ENCODE results near the gene HOXB1. TPM values are rescaled to one million over a fixed set of nuclear protein-coding genes. Genes with fewer than 3 reads are reported as not detected.
A peak's percentile ranks its signal among the peaks of the same experiment; 100 is the strongest.

Gene HOXB1
- total RNA-seq, 4 donors from 2014 or later, result not detected

DNA sequence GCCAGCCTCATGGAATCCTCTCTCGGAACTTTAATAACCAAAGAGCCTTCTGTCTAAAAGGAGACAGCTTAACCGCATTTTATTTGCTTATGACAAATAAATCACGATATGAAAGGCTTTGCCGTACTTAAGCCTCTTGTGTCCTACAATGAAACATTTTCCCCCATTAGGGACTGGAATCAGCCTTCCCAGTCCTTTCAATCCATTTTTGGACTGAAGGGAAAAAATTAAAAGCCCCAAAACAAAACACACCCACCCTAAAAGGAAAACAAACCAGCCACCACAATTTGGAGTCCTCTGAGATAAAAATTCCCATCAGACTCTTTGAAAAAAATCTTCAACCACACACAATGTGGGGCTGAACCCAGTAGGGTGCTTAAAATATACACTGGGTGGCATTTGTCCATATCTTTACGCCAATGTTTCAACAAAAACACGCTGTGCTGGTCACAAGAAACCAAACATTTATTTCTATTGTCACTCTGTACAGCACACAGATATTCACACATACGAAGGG is 44.3 kb upstream of the HOXB1 start:
- Histone ChIP-seq H3K36me3 (no peaks in the 10 kb centered on the region), H3K4me1 (peaks cover 0 to 4% of the 10 kb centered on the region in 2 donors), H3K9me3 (no peaks in the 10 kb centered on the region), H3K4me3 (no peak overlapping the region), H3K27ac (no peak overlapping the region), H3K27me3 (peaks cover 0 to 26% of the 10 kb centered on the region in 2 donors)
- DNase-seq, result no peak
- intact Hi-C loops (cut with DNase I; ENCODE audit: low total_unique reads), result no loop called here
- TF ChIP-seq POLR2A (IDR thresholded peaks at IDR 0.05), result no peak
- TF ChIP-seq, protein P1, sequence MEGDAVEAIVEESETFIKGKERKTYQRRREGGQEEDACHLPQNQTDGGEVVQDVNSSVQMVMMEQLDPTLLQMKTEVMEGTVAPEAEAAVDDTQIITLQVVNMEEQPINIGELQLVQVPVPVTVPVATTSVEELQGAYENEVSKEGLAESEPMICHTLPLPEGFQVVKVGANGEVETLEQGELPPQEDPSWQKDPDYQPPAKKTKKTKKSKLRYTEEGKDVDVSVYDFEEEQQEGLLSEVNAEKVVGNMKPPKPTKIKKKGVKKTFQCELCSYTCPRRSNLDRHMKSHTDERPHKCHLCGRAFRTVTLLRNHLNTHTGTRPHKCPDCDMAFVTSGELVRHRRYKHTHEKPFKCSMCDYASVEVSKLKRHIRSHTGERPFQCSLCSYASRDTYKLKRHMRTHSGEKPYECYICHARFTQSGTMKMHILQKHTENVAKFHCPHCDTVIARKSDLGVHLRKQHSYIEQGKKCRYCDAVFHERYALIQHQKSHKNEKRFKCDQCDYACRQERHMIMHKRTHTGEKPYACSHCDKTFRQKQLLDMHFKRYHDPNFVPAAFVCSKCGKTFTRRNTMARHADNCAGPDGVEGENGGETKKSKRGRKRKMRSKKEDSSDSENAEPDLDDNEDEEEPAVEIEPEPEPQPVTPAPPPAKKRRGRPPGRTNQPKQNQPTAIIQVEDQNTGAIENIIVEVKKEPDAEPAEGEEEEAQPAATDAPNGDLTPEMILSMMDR (IDR thresholded peaks at IDR 0.05), result no peak

DNA sequence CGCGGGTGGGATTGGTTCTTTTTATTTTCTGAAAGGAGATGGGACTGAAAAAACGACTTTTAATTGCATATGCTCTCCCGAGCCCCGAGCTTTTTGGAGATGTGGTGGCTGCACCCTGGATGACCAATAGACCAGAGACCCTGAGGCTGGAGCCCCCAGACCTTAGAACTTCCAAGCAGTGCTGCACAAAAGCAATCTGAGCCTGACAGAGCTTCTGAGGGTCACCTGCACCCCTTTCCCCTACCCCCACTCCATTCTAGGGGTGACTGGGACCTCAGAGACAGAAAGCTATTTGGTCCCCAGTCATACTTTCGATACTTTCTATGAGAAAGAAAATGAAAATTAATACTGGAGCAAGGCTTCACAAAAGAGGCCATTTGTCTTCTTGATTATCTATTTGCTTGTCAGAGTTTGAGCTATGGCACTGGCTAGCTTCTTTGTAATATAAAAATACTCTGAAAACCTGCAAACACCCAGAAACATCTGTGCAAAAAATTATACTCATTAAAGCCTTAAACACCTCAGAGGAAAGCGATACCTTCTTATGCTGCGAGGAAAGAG is 43.8 kb upstream of the HOXB1 start:
- H3K27me3 ChIP-seq, result peaks cover 0 to 21% of the 10 kb centered on the region in 2 donors
- TF ChIP-seq, protein P1 (IDR thresholded peaks at IDR 0.05), result no peak
- TF ChIP-seq POLR2A (IDR thresholded peaks at IDR 0.05), result no peak
- no peak overlapping the region for H3K4me3 ChIP-seq
- H3K4me1 ChIP-seq, result peaks cover 0 to 4% of the 10 kb centered on the region in 2 donors
- intact Hi-C loops (cut with DNase I; ENCODE audit: low total_unique reads), result no loop called here
- no peak for DNase-seq
- no peak overlapping the region for H3K27ac ChIP-seq
- no peaks in the 10 kb centered on the region for H3K9me3 ChIP-seq
- H3K36me3 ChIP-seq, result no peaks in the 10 kb centered on the region

DNA sequence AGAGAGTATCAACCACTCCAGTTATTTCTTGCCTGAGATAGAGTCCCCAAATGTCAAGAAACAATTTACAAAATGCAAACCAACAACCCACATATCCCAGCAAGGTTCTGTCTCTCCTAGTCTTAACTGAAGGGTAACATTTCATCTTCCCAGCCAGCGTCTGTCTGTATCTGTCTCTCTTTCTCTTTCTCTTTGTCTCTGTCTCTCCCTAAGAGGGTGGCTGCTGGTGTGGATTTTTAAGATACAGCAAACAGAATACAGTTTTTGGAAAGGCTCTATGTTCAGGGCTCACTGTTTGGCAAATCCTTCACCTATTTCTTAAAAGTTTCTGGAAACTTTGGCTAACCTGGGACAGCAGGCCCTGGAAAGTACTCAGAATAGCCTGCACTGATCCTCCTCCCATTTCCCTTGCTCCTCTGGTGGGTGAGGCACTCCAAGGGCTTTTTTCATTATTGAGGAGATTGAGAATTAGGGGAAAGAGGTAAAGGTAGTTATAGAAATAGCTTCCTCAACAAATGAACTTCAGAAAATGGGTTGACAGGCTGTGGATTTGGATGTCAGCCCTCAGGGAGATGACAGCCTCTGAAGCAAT is 41.1 kb upstream of the HOXB1 start:
- no peak for DNase-seq
- Histone ChIP-seq H3K4me1 (peaks cover 0 to 4% of the 10 kb centered on the region in 2 donors), H3K4me3 (no peak overlapping the region), H3K27ac (peak overlapping the region in 1 of 2 donors; percentile 34), H3K9me3 (no peaks in the 10 kb centered on the region), H3K27me3 (peaks cover 0 to 27% of the 10 kb centered on the region in 2 donors), H3K36me3 (no peaks in the 10 kb centered on the region)
- TF ChIP-seq POLR2A (IDR thresholded peaks at IDR 0.05), result no peak
- TF ChIP-seq, protein P1 (IDR thresholded peaks at IDR 0.05), result no peak
- intact Hi-C loops (cut with DNase I; ENCODE audit: low total_unique reads), result no loop called here

DNA sequence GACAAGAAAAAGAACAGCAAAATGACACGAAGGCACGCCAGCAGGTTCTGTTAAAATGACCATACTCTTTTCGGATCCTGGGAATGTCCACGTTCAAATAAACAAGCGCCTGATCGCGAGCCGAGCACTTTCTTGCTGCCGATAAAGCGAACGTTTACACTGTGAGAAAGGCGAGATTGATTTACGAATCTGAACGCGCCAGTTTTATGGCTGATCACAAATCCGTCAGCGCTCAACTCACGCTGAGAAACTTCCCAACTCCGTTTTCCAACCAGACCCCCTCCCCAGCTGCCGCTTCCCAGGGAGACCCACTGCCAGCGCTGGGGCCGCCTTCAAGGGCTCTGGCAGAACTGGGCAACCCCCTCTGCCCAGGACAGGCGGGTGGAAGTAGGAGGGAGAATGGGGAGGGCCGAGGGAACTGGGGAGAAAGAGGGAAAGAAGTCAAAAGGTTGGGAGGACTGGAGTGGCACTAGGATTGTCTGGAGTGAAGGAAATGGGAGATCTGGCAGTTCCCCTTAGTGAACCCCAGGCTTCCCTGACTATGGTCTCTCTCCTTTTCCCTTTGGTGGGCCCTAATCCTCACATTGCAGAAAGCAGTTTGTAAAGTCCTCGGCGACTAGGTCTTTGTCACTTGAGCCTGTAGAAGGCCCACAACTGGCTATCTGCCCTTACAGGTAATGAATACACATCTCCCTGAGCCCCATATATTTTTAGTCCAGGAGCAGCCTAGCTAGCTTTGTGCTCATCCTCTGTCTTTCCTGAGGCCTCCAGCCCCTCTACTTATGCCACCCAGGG is 40.4 kb upstream of the HOXB1 start:
- DNase-seq, result no peak
- intact Hi-C loops (cut with DNase I; ENCODE audit: low total_unique reads), result no loop called here
- H3K4me3 ChIP-seq, result no peak overlapping the region
- no peaks in the 10 kb centered on the region for H3K9me3 ChIP-seq
- TF ChIP-seq, protein P1 (IDR thresholded peaks at IDR 0.05), result no peak
- no peak for TF ChIP-seq POLR2A (IDR thresholded peaks at IDR 0.05)
- H3K36me3 ChIP-seq, result no peaks in the 10 kb centered on the region
- no peaks in the 10 kb centered on the region for H3K4me1 ChIP-seq
- peaks cover 0 to 24% of the 10 kb centered on the region in 2 donors for H3K27me3 ChIP-seq
- peak overlapping the region in 1 of 2 donors; percentile 34 for H3K27ac ChIP-seq
